HEK293T (cell line): ENCODE data around the gene SRA1.
A peak's percentile ranks its signal among the peaks of the same experiment; 100 is the strongest.

Experiments used
- ARNT ChIP-seq: fragments of 450-650 bp; IDR thresholded peaks from 2 replicates; pipeline ENCODE4 v1.6.1; 2017; ENCODE audit warnings: mild to moderate bottlenecking
- FOXK2 ChIP-seq: fragments of 450-650 bp; IDR thresholded peaks from 2 replicates; pipeline ENCODE4 v1.6.1; 2016; ENCODE audit warnings: mild to moderate bottlenecking
- FOXM1 ChIP-seq: fragments of 450-650 bp; IDR thresholded peaks from 2 replicates; pipeline ENCODE4 v1.6.1; 2017; ENCODE audit warnings: mild to moderate bottlenecking, borderline replicate concordance
- HDGF ChIP-seq: fragments of 450-650 bp; IDR thresholded peaks from 2 replicates; pipeline ENCODE4 v1.6.1; 2017; ENCODE audit warnings: antibody characterized with exemption, borderline replicate concordance
- NFRKB ChIP-seq: fragments of 450-650 bp; IDR thresholded peaks from 2 replicates; pipeline ENCODE4 v1.6.1; 2016; ENCODE audit warnings: mild to moderate bottlenecking, moderate library complexity
- PKNOX1 ChIP-seq: fragments of 450-650 bp; IDR thresholded peaks from 2 replicates; pipeline ENCODE4 v1.6.1; 2016
- SP1 ChIP-seq: fragments of 450-650 bp; IDR thresholded peaks from 2 replicates; pipeline ENCODE4 v1.6.1; 2017
- SUZ12 ChIP-seq: fragments of 450-650 bp; IDR thresholded peaks from 2 replicates; pipeline ENCODE4 v1.6.1; 2016; ENCODE audit warnings: mild to moderate bottlenecking

DNA sequence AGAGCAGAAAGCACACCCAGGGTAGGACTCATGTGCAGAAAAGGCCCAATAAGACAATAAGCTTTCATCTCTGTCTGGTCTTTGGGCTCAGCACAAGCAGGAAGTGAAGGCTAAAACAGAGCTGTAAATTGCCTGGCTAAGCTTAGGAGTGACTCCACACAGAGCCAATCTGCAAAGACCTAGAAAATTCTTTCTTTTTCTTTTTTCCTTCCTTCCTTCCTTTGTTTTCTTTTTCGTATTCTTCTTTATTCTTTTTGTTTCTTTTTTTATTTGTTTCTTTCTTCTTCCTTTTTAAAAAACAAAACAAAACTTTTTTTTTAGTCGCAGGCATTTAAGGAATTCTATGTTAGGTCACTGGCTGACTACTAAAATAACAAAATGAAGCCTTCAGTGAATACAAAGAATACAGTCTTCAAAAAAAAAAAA lies 19.5 kb upstream of the SRA1 start:
- TF ChIP-seq FOXK2 (no peak), SP1 (no peak), SUZ12 (no peak), FOXM1 (no peak), NFRKB (no peak), HDGF (no peak), PKNOX1 (peak; percentile 22; the same call in 1 of the 2 replicates), ARNT (no peak)
